HEK293 (cell line): ENCODE results near the gene ZDHHC14.

Source experiments
- GFI1B ChIP-seq: fragments of 450-650 bp; formaldehyde crosslinking; IDR thresholded peaks from 2 replicates; pipeline ENCODE4 v1.5.1; 2016; ENCODE audit warnings: missing biosample characterization, missing genetic modification characterization
- MZF1 ChIP-seq: fragments of 450-650 bp; formaldehyde crosslinking; IDR thresholded peaks from 2 replicates; pipeline ENCODE4 v1.5.1; 2017; ENCODE audit warnings: missing biosample characterization, missing genetic modification characterization, borderline replicate concordance
- SALL2 ChIP-seq: fragments of 450-650 bp; formaldehyde crosslinking; IDR thresholded peaks from 2 replicates; pipeline ENCODE4 v1.5.0; 2017; ENCODE audit warnings: missing biosample characterization, mild to moderate bottlenecking, missing genetic modification characterization, borderline replicate concordance
- WT1 ChIP-seq: fragments of 450-650 bp; formaldehyde crosslinking; IDR thresholded peaks from 2 replicates; pipeline ENCODE4 v1.5.1; 2016; ENCODE audit warnings: missing biosample characterization, missing genetic modification characterization
- ZBTB1 ChIP-seq: fragments of 450-650 bp; formaldehyde crosslinking; IDR thresholded peaks from 2 replicates; pipeline ENCODE4 v1.5.1; 2016; ENCODE audit warnings: missing biosample characterization, missing genetic modification characterization
- ZBTB21 ChIP-seq: fragments of 450-650 bp; formaldehyde crosslinking; IDR thresholded peaks from 2 replicates; pipeline ENCODE4 v1.5.1; 2017; ENCODE audit warnings: missing biosample characterization, missing genetic modification characterization
- ZNF132 ChIP-seq: fragments of 450-650 bp; formaldehyde crosslinking; IDR thresholded peaks from 2 replicates; pipeline ENCODE4 v1.5.1; 2017; ENCODE audit warnings: missing biosample characterization, missing genetic modification characterization, borderline replicate concordance
- ZNF133 ChIP-seq: fragments of 450-650 bp; formaldehyde crosslinking; IDR thresholded peaks from 2 replicates; pipeline ENCODE4 v1.5.1; 2016; ENCODE audit warnings: missing biosample characterization, missing genetic modification characterization
- ZNF138 ChIP-seq: fragments of 450-650 bp; formaldehyde crosslinking; IDR thresholded peaks from 2 replicates; pipeline ENCODE4 v1.5.1; 2016; ENCODE audit warnings: missing biosample characterization, missing genetic modification characterization, borderline replicate concordance
- ZNF157 ChIP-seq: fragments of 450-650 bp; formaldehyde crosslinking; IDR thresholded peaks from 2 replicates; pipeline ENCODE4 v1.5.1; 2016; ENCODE audit warnings: missing biosample characterization, missing genetic modification characterization
- ZNF214 ChIP-seq: fragments of 450-650 bp; formaldehyde crosslinking; IDR thresholded peaks from 2 replicates; pipeline ENCODE4 v1.5.1; 2017; ENCODE audit warnings: missing biosample characterization, mild to moderate bottlenecking, missing genetic modification characterization, borderline replicate concordance
- ZNF302 ChIP-seq: fragments of 450-650 bp; formaldehyde crosslinking; IDR thresholded peaks from 2 replicates; pipeline ENCODE4 v1.5.1; 2016; ENCODE audit warnings: missing biosample characterization, missing genetic modification characterization, low read depth
- ZNF354C ChIP-seq: fragments of 450-650 bp; formaldehyde crosslinking; IDR thresholded peaks from 2 replicates; pipeline ENCODE4 v1.5.1; 2016; ENCODE audit warnings: missing biosample characterization, missing genetic modification characterization, low read depth, borderline replicate concordance
- ZNF391 ChIP-seq: fragments of 450-650 bp; formaldehyde crosslinking; IDR thresholded peaks from 2 replicates; pipeline ENCODE4 v1.5.1; 2016; ENCODE audit warnings: low read depth, missing biosample characterization, missing genetic modification characterization, borderline replicate concordance
- ZNF513 ChIP-seq: fragments of 450-650 bp; IDR thresholded peaks from 2 replicates; pipeline ENCODE4 v1.5.1; 2018; ENCODE audit warnings: missing biosample characterization, missing genetic modification characterization
- ZNF549 ChIP-seq: fragments of 450-650 bp; IDR thresholded peaks from 2 replicates; pipeline ENCODE4 v1.5.1; 2018; ENCODE audit warnings: missing biosample characterization, missing genetic modification characterization, mild to moderate bottlenecking, inconsistent platforms, moderate library complexity
- ZNF76 ChIP-seq: fragments of 450-650 bp; formaldehyde crosslinking; IDR thresholded peaks from 2 replicates; pipeline ENCODE4; 2016; ENCODE audit warnings: low read depth, missing biosample characterization, missing genetic modification characterization, borderline replicate concordance
- TF ChIP-seq, protein P1 (sequence below): fragments of 450-650 bp; formaldehyde crosslinking; IDR thresholded peaks from 2 replicates; pipeline ENCODE4 v1.5.1; 2016; ENCODE audit warnings: missing biosample characterization, missing genetic modification characterization
- TF ChIP-seq, protein P2 (sequence below): fragments of 450-650 bp; formaldehyde crosslinking; IDR thresholded peaks from 2 replicates; pipeline ENCODE4 v1.5.1; 2016; ENCODE audit warnings: missing biosample characterization, missing genetic modification characterization, borderline replicate concordance
- TF ChIP-seq, protein P3 (sequence below): fragments of 450-650 bp; formaldehyde crosslinking; IDR thresholded peaks from 2 replicates; pipeline ENCODE4 v1.5.1; 2016; ENCODE audit warnings: missing biosample characterization, missing genetic modification characterization
- TF ChIP-seq, protein P4 (sequence below): fragments of 450-650 bp; formaldehyde crosslinking; IDR thresholded peaks from 2 replicates; pipeline ENCODE4 v1.5.1; 2016; ENCODE audit warnings: missing biosample characterization, missing genetic modification characterization
- TF ChIP-seq, protein P5 (sequence below): fragments of 450-650 bp; formaldehyde crosslinking; IDR thresholded peaks from 2 replicates; pipeline ENCODE4 v1.5.1; 2016; ENCODE audit warnings: missing biosample characterization, missing genetic modification characterization, low read depth

ZDHHC14 gene

GRCh38 chr6:157379656-157380457, 1.1 kb upstream of the ZDHHC14 start (continued):
- TF ChIP-seq ZNF133 (tag by site-specific recombination): no peak
- TF ChIP-seq, protein P1, sequence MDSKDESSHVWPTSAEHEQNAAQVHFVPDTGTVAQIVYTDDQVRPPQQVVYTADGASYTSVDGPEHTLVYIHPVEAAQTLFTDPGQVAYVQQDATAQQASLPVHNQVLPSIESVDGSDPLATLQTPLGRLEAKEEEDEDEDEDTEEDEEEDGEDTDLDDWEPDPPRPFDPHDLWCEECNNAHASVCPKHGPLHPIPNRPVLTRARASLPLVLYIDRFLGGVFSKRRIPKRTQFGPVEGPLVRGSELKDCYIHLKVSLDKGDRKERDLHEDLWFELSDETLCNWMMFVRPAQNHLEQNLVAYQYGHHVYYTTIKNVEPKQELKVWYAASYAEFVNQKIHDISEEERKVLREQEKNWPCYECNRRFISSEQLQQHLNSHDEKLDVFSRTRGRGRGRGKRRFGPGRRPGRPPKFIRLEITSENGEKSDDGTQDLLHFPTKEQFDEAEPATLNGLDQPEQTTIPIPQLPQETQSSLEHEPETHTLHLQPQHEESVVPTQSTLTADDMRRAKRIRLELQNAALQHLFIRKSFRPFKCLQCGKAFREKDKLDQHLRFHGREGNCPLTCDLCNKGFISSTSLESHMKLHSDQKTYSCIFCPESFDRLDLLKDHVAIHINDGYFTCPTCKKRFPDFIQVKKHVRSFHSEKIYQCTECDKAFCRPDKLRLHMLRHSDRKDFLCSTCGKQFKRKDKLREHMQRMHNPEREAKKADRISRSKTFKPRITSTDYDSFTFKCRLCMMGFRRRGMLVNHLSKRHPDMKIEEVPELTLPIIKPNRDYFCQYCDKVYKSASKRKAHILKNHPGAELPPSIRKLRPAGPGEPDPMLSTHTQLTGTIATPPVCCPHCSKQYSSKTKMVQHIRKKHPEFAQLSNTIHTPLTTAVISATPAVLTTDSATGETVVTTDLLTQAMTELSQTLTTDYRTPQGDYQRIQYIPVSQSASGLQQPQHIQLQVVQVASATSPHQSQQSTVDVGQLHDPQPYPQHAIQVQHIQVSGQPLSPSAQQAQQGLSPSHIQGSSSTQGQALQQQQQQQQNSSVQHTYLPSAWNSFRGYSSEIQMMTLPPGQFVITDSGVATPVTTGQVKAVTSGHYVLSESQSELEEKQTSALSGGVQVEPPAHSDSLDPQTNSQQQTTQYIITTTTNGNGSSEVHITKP (tag by site-specific recombination): peak; percentile 98
- TF ChIP-seq ZNF132 (tag by site-specific recombination): no peak
- TF ChIP-seq ZNF513: no peak
- TF ChIP-seq MZF1: no peak; the same call in 1 of the 2 replicates
- no peak for TF ChIP-seq ZBTB1 (tag by site-specific recombination)
- TF ChIP-seq ZNF214 (tag by site-specific recombination): no peak
- TF ChIP-seq, protein P2, sequence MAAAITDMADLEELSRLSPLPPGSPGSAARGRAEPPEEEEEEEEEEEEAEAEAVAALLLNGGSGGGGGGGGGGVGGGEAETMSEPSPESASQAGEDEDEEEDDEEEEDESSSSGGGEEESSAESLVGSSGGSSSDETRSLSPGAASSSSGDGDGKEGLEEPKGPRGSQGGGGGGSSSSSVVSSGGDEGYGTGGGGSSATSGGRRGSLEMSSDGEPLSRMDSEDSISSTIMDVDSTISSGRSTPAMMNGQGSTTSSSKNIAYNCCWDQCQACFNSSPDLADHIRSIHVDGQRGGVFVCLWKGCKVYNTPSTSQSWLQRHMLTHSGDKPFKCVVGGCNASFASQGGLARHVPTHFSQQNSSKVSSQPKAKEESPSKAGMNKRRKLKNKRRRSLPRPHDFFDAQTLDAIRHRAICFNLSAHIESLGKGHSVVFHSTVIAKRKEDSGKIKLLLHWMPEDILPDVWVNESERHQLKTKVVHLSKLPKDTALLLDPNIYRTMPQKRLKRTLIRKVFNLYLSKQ (tag by site-specific recombination): no peak
- no peak for TF ChIP-seq ZBTB21 (tag by site-specific recombination)
- peak; percentile 18 for TF ChIP-seq WT1 (tag by site-specific recombination)
- TF ChIP-seq ZNF354C (tag by site-specific recombination): no peak
- TF ChIP-seq ZNF157 (tag by site-specific recombination): no peak
- TF ChIP-seq, protein P3, sequence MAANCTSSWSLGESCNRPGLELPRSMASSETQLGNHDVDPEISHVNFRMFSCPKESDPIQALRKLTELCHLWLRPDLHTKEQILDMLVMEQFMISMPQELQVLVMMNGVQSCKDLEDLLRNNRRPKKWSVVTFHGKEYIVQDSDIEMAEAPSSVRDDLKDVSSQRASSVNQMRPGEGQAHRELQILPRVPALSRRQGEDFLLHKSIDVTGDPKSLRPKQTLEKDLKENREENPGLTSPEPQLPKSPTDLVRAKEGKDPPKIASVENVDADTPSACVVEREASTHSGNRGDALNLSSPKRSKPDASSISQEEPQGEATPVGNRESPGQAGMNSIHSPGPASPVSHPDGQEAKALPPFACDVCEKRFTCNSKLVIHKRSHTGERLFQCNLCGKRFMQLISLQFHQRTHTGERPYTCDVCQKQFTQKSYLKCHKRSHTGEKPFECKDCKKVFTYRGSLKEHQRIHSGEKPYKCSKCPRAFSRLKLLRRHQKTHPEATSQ (tag by site-specific recombination): no peak
- TF ChIP-seq GFI1B: no peak
- TF ChIP-seq, protein P4, sequence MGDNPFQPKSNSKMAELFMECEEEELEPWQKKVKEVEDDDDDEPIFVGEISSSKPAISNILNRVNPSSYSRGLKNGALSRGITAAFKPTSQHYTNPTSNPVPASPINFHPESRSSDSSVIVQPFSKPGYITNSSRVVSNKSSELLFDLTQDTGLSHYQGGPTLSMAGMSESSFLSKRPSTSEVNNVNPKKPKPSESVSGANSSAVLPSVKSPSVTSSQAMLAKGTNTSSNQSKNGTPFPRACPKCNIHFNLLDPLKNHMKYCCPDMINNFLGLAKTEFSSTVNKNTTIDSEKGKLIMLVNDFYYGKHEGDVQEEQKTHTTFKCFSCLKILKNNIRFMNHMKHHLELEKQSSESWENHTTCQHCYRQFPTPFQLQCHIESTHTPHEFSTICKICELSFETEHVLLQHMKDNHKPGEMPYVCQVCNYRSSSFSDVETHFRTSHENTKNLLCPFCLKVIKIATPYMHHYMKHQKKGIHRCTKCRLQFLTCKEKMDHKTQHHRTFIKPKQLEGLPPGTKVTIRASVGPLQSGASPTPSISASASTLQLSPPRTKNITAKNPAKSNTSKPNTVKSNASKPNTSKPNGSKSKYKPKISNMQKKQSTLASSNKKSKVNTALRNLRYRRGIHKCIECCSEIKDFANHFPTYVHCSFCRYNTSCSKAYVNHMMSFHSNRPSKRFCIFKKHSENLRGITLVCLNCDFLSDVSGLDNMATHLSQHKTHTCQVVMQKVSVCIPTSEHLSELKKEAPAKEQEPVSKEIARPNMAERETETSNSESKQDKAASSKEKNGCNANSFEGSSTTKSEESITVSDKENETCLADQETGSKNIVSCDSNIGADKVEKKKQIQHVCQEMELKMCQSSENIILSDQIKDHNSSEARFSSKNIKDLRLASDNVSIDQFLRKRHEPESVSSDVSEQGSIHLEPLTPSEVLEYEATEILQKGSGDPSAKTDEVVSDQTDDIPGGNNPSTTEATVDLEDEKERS (tag by site-specific recombination): no peak
- TF ChIP-seq, protein P5, sequence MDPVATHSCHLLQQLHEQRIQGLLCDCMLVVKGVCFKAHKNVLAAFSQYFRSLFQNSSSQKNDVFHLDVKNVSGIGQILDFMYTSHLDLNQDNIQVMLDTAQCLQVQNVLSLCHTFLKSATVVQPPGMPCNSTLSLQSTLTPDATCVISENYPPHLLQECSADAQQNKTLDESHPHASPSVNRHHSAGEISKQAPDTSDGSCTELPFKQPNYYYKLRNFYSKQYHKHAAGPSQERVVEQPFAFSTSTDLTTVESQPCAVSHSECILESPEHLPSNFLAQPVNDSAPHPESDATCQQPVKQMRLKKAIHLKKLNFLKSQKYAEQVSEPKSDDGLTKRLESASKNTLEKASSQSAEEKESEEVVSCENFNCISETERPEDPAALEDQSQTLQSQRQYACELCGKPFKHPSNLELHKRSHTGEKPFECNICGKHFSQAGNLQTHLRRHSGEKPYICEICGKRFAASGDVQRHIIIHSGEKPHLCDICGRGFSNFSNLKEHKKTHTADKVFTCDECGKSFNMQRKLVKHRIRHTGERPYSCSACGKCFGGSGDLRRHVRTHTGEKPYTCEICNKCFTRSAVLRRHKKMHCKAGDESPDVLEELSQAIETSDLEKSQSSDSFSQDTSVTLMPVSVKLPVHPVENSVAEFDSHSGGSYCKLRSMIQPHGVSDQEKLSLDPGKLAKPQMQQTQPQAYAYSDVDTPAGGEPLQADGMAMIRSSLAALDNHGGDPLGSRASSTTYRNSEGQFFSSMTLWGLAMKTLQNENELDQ: no peak
- peak; percentile 100 for TF ChIP-seq ZNF76
- TF ChIP-seq ZNF302 (tag by site-specific recombination): no peak
- no peak for TF ChIP-seq ZNF549 (tag by site-specific recombination)
- no peak for TF ChIP-seq SALL2 (tag by site-specific recombination)
- TF ChIP-seq ZNF138 (tag by site-specific recombination): no peak
- no peak for TF ChIP-seq ZNF391 (tag by site-specific recombination)
